ENCODE measurements around the gene UMAD1.
A peak's percentile ranks its signal among the peaks of the same experiment; 100 is the strongest.

UMAD1 gene

DNA sequence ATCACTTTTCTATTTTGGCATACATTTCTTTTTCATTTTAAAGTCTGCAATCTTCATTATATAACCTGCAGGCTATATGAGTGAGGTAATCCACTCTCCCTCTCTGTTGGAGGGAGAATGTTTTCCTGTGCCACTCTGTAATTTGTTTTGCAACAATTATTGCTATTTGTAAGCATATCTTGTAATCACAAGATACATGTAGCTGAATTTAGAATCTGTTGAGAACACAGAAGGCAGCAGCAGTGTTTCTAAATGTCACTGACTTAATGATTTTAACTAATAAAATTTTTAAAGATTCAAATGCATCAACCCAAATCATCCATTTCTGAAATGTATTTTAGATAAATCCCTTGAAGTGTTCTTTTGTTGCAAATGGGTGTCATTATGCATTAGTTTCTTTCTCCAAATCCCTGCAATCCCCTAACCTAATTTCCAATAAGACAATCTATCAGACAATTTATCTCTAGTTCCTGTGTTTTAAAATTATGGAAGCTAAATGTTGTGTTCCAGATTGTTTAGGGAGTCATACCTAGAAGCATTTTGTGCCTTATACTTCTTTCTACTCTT lies 19.8 kb upstream of the UMAD1 start:
- no peak overlapping the region for H2BK15ac ChIP-seq (replicated peaks; ENCODE audit: low read depth)
- H3K18ac ChIP-seq (ENCODE audit: low read length) = no peak overlapping the region
- no peaks in the 10 kb centered on the region for H3K27me3 ChIP-seq (ENCODE audit: insufficient read depth, low read length, poor library complexity)
- H3K4ac ChIP-seq (ENCODE audit: low read depth, low read length) = no peak overlapping the region
- H3K79me2 ChIP-seq (ENCODE audit: control insufficient read depth, insufficient read depth, low read length) = no peaks in the 10 kb centered on the region
- H2AK5ac ChIP-seq (ENCODE audit: low read length) = no peak overlapping the region
- no peak overlapping the region for H2BK120ac ChIP-seq (ENCODE audit: low read depth, low read length)
- H3K9ac ChIP-seq (ENCODE audit: low read length) = no peak overlapping the region
- no peak overlapping the region for H4K5ac ChIP-seq (ENCODE audit: low read length)
- H3K4me3 ChIP-seq (ENCODE audit: low read length) = no peak overlapping the region
- no peak overlapping the region for H3K56ac ChIP-seq (ENCODE audit: low read length)
- no peaks in the 10 kb centered on the region for H3K36me3 ChIP-seq (ENCODE audit: control insufficient read depth, insufficient read depth, low read length)
- H3K79me1 ChIP-seq (ENCODE audit: low read length) = no peaks in the 10 kb centered on the region
- no peaks in the 10 kb centered on the region for H3K4me1 ChIP-seq (ENCODE audit: control insufficient read depth, low read depth, low read length)
- H2BK5ac ChIP-seq (ENCODE audit: low read length) = no peak overlapping the region
- no peak overlapping the region for H4K8ac ChIP-seq (ENCODE audit: low read depth, low read length)
- H3K27ac ChIP-seq (ENCODE audit: low read depth, low read length) = no peak overlapping the region
- no peak overlapping the region for H3K23ac ChIP-seq (ENCODE audit: low read length)
- no peak overlapping the region for H3K4me2 ChIP-seq (ENCODE audit: low read length)
- DNase-seq = no peak

DNA sequence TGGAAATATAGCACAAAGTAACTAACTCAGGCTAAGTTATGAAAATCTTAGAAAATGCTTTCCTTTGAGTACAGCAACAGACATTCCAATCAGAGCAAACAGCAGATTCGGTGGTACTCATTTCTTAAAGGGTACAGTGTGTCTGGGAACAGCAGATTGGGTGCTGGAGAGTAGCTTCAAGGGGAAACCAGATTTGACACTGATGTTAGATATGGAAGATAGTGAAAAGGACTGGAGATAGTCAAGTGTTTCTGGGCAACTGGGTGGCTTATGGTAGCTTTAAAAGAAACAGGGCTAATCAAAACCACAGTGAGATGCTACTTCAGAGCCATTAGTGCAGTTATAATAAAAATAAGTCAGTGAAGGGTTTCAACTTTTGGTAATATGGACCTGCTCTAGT lies 12.1 kb upstream of the UMAD1 start:
- Histone ChIP-seq H3K36me3 (ENCODE audit: control insufficient read depth, insufficient read depth, low read length) (no peaks in the 10 kb centered on the region), H3K4me2 (ENCODE audit: low read length) (no peak overlapping the region), H2BK5ac (ENCODE audit: low read length) (no peak overlapping the region), H3K23ac (ENCODE audit: low read length) (no peak overlapping the region), H3K79me1 (ENCODE audit: low read length) (no peaks in the 10 kb centered on the region), H3K9ac (ENCODE audit: low read length) (no peak overlapping the region), H2BK120ac (ENCODE audit: low read depth, low read length) (no peak overlapping the region), H2AK5ac (ENCODE audit: low read length) (no peak overlapping the region), H4K5ac (ENCODE audit: low read length) (no peak overlapping the region), H3K4me1 (ENCODE audit: control insufficient read depth, low read depth, low read length) (no peaks in the 10 kb centered on the region), H3K4ac (ENCODE audit: low read depth, low read length) (no peak overlapping the region), H3K56ac (ENCODE audit: low read length) (no peak overlapping the region), H3K27ac (ENCODE audit: low read depth, low read length) (no peak overlapping the region), H3K18ac (ENCODE audit: low read length) (no peak overlapping the region), H3K27me3 (ENCODE audit: insufficient read depth, low read length, poor library complexity) (no peaks in the 10 kb centered on the region), H2BK15ac (replicated peaks; ENCODE audit: low read depth) (no peak overlapping the region), H4K8ac (ENCODE audit: low read depth, low read length) (no peak overlapping the region), H3K4me3 (ENCODE audit: low read length) (no peak overlapping the region), H3K79me2 (ENCODE audit: control insufficient read depth, insufficient read depth, low read length) (no peaks in the 10 kb centered on the region)
- no CpG with 5 or more reads among the region's 1 CpG for whole genome bisulfite sequencing (ENCODE audit: extremely low coverage, insufficient coverage, low lambda C conversion rate)
- peak; percentile 6 for DNase-seq

DNA sequence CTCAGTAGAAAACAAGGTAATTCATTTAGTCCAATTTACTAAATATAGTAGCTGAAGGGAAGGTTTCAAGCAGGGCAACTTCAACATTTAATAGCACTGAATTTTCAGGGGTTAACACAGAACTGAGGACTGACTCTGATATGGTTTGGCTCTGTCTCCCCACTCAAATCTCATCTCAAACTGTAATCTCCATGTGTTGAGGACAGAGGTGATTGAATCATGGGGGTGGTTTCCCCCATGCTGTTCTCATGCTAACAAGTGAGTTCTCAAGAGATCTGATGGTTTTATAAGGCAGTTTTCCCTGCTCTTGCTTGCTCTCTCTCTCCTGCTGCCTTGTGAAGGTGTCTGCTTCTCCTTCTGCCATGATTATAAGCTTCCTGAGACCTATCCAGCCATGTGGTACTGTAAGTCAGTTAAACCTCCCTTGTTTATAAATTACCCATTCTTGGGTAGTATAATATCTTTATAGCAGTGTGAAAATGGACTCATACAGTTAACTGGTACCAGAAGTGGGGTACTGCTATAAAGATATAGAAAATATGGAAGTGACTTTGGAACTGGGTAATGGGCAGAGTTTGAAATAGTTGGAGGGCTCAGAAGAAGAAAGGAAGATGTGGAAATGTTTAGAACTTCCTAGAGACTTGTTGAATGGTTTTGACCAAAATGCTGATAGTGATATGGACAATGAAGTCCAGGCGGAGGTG lies 9.8 kb upstream of the UMAD1 start:
- no peaks in the 10 kb centered on the region for H3K79me1 ChIP-seq (ENCODE audit: low read length)
- WGBS (ENCODE audit: extremely low coverage, insufficient coverage, low lambda C conversion rate) = no CpG with 5 or more reads among the region's 1 CpG

DNA sequence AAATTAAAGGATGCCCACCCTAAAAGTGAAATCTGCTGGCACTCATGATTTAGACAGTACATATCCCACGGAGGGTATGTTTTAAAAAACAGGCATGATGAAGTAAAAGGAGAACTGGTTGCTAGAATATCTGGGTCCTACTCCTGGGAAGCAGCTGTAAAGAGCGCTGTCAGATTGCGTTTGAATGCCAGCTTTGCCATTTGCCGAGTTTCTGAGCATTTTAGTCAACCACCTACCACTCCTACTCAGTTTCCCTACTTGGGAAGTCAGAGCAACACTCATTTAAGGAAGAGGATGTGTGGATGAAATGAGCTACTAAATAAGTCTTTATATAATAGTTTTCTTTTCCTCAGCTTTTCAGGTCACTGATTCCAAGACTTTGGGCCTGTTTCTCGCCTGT lies 1.1 kb upstream of the UMAD1 start:
- Histone ChIP-seq H3K79me1 (ENCODE audit: low read length) (peaks cover 2% of the 10 kb centered on the region), H2BK120ac (ENCODE audit: low read depth, low read length) (no peak overlapping the region), H4K5ac (ENCODE audit: low read length) (no peak overlapping the region), H3K18ac (ENCODE audit: low read length) (no peak overlapping the region), H3K27me3 (ENCODE audit: insufficient read depth, low read length, poor library complexity) (no peaks in the 10 kb centered on the region), H3K36me3 (ENCODE audit: control insufficient read depth, insufficient read depth, low read length) (no peaks in the 10 kb centered on the region), H4K8ac (ENCODE audit: low read depth, low read length) (no peak overlapping the region), H3K79me2 (ENCODE audit: control insufficient read depth, insufficient read depth, low read length) (no peaks in the 10 kb centered on the region), H3K27ac (ENCODE audit: low read depth, low read length) (no peak overlapping the region), H2BK5ac (ENCODE audit: low read length) (no peak overlapping the region), H3K4ac (ENCODE audit: low read depth, low read length) (no peak overlapping the region), H2AK5ac (ENCODE audit: low read length) (no peak overlapping the region), H3K4me2 (ENCODE audit: low read length) (peak overlapping the region; percentile 42), H3K23ac (ENCODE audit: low read length) (no peak overlapping the region), H3K4me3 (ENCODE audit: low read length) (peak overlapping the region; percentile 97), H3K56ac (ENCODE audit: low read length) (peak overlapping the region; percentile 99), H2BK15ac (replicated peaks; ENCODE audit: low read depth) (no peak overlapping the region), H3K4me1 (ENCODE audit: control insufficient read depth, low read depth, low read length) (no peaks in the 10 kb centered on the region), H3K9ac (ENCODE audit: low read length) (peak overlapping the region; percentile 93)
- no CpG with 5 or more reads among the region's 5 CpGs for WGBS (ENCODE audit: extremely low coverage, insufficient coverage, low lambda C conversion rate)
- no peak for DNase-seq

More for the DNA sequence above, 9.8 kb upstream of the UMAD1 start:
- H3K79me2 ChIP-seq (ENCODE audit: control insufficient read depth, insufficient read depth, low read length) = no peaks in the 10 kb centered on the region
- no peak overlapping the region for H3K56ac ChIP-seq (ENCODE audit: low read length)
- no peak overlapping the region for H2BK120ac ChIP-seq (ENCODE audit: low read depth, low read length)
- H4K8ac ChIP-seq (ENCODE audit: low read depth, low read length) = no peak overlapping the region
- H3K27ac ChIP-seq (ENCODE audit: low read depth, low read length) = no peak overlapping the region
- H3K9ac ChIP-seq (ENCODE audit: low read length) = no peak overlapping the region
- no peaks in the 10 kb centered on the region for H3K4me1 ChIP-seq (ENCODE audit: control insufficient read depth, low read depth, low read length)
- H2AK5ac ChIP-seq (ENCODE audit: low read length) = no peak overlapping the region
- H2BK15ac ChIP-seq (replicated peaks; ENCODE audit: low read depth) = no peak overlapping the region
- H3K27me3 ChIP-seq (ENCODE audit: insufficient read depth, low read length, poor library complexity) = no peaks in the 10 kb centered on the region
- H3K23ac ChIP-seq (ENCODE audit: low read length) = no peak overlapping the region
- H3K4me2 ChIP-seq (ENCODE audit: low read length) = no peak overlapping the region
- no peak for DNase-seq
- no peak overlapping the region for H2BK5ac ChIP-seq (ENCODE audit: low read length)
- H3K18ac ChIP-seq (ENCODE audit: low read length) = no peak overlapping the region
- no peak overlapping the region for H3K4ac ChIP-seq (ENCODE audit: low read depth, low read length)
- H3K4me3 ChIP-seq (ENCODE audit: low read length) = no peak overlapping the region
- no peak overlapping the region for H4K5ac ChIP-seq (ENCODE audit: low read length)
- no peaks in the 10 kb centered on the region for H3K36me3 ChIP-seq (ENCODE audit: control insufficient read depth, insufficient read depth, low read length)

DNA sequence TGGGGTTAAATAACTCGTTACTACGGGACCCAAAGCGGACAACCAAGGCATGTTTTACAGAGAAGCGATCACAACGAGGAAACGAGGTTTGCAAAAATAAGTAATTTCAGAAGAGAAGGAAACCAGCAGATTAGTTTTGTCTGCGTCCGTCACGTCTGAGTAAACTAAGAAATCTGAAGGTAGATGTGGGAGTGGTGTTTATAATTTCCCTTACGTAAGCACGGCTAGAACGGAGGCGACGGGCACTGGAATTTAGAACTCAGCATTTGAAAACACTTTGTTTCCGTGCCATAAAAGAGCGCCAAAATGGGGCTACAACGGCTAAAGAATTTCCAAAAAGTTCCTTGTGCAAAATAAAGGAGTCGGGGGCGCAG lies 718 bp upstream of the UMAD1 start:
- no peak overlapping the region for H3K27ac ChIP-seq (ENCODE audit: low read depth, low read length)

More for the DNA sequence above, 718 bp upstream of the UMAD1 start:
- Histone ChIP-seq H3K18ac (ENCODE audit: low read length) (no peak overlapping the region), H3K79me1 (ENCODE audit: low read length) (peaks cover 2% of the 10 kb centered on the region), H3K56ac (ENCODE audit: low read length) (peak overlapping the region; percentile 99), H3K4ac (ENCODE audit: low read depth, low read length) (peak overlapping the region; percentile 17), H3K27me3 (ENCODE audit: insufficient read depth, low read length, poor library complexity) (no peaks in the 10 kb centered on the region), H4K5ac (ENCODE audit: low read length) (no peak overlapping the region), H3K9ac (ENCODE audit: low read length) (peak overlapping the region; percentile 93), H3K36me3 (ENCODE audit: control insufficient read depth, insufficient read depth, low read length) (no peaks in the 10 kb centered on the region), H3K23ac (ENCODE audit: low read length) (no peak overlapping the region), H2BK5ac (ENCODE audit: low read length) (no peak overlapping the region), H2AK5ac (ENCODE audit: low read length) (no peak overlapping the region), H2BK120ac (ENCODE audit: low read depth, low read length) (no peak overlapping the region), H2BK15ac (replicated peaks; ENCODE audit: low read depth) (no peak overlapping the region), H3K79me2 (ENCODE audit: control insufficient read depth, insufficient read depth, low read length) (no peaks in the 10 kb centered on the region), H3K4me3 (ENCODE audit: low read length) (peak overlapping the region; percentile 97), H4K8ac (ENCODE audit: low read depth, low read length) (no peak overlapping the region), H3K4me2 (ENCODE audit: low read length) (peak overlapping the region; percentile 42), H3K4me1 (ENCODE audit: control insufficient read depth, low read depth, low read length) (no peaks in the 10 kb centered on the region)
- no peak for DNase-seq
- no CpG with 5 or more reads among the region's 19 CpGs for WGBS (ENCODE audit: extremely low coverage, insufficient coverage, low lambda C conversion rate)
